Measurements from ENCODE around the gene FAM204A.

FAM204A gene

DNA sequence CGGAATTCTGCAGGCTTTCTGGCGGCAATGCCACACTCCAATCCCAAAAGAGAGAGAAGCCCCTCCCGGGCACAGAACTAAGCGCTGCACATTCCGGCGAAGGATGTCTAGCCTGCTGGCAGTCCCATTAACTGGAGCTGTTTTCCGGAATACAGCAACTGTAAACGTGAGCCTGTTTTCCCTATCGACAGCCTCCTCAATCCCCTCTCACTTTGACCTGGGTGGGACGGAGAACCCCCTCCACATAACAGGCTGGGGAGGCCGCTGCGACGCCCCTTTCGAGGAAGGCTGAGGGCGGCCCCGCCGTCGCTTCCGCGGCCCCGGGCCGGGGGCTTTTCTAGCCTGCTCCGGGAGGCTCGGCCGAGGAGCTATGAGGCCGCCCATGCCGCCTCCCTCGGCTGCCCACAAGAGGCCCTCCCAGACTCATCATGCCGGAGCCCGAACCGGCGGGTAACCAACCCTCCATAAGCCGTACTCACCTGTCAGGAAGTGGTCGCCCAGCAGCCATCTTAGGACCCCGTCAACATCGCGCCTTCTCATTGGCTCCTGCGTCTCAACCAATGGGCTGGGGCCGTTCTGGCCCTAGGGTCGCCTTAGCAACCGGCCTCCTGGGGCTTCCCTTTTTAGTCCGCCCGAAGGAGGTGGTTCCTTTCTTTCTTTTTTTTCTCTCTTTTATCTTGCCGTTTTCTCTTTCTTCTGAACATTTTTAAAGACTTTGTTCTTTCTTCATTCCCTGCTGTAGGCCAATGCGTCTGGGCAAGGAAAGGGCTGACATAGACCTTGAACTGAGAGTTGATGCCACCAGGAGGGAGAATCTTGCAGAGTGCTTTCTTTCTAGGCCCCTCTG is at the start of gene FAM204A:
Gene FAM204A (minus strand): TSS at position 534 of the 847 bp plus-strand sequence. CDS start 5,909 bp downstream, outside the sequence.
- DNase-seq, result peak; percentile 73

DNA sequence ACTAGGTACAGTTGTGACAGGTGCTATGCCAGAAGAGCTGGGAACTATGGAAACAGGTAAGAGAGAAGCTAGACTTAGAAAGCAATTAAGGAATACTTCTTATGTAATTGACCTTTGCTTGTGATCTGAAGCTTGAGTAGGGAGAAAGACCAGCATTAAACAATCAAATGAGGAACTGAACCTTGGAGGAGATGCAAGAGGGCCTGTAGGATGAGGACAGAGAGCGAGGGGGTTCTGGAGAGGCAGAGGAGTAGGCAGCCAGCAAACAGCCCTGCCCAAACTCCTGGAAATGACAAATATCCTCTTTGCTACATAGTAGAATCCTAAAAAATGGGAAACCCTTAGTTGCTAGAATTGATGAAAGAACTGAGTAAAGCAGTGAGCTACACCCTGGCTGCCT is 41.6 kb upstream of the FAM204A start:
- DNase-seq, result no peak

DNA sequence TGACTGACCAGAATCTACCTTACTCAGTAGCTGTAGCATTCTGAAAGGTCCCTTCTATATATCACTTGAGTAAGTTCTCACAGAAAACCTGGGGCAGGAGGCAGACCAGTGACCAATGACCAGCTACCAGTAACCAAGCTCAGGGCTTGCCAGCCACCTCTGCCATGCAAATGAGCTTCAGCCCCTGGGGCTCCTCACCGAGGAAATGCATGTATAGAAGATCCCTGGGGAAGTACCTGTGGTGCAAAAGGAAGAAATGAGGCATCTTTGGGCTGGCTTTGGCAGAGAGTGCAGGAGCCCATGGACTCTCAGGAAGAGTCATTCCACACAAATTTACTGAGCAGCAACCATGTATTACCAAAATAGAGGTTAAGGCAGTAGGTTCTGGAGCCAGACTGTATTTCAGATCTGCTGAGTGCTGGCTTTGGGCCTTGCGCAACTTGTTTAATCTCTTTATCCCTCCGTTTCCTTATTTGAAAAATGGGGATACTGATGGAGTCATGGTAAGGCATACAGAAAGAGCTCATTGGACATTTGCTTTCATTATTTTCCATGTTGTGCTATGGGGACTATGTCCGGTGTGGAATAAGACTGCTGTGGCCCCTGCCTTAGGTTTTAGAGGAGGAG is 41.1 kb upstream of the FAM204A start:
- DNase-seq, result no peak

DNA sequence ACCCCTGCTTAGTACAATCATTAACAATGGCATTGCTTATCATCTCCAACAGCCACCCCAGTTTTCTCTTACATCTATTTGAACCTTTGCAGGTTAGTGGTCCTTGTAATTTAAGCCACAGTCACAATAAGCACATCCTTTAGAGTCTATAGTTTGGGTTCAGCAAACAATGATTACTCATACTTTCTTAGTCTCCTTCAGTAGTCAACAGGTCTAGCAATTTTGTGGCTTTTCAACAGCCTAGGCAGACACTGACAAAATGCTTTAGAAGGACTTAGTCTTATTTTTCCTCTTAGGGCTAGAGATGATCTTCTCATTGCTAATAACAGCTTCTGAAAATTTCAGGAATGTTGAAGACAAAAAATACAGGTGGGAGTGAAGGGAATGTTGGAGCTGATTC is 32.3 kb upstream of the FAM204A start:
- DNase-seq, result no peak

DNA sequence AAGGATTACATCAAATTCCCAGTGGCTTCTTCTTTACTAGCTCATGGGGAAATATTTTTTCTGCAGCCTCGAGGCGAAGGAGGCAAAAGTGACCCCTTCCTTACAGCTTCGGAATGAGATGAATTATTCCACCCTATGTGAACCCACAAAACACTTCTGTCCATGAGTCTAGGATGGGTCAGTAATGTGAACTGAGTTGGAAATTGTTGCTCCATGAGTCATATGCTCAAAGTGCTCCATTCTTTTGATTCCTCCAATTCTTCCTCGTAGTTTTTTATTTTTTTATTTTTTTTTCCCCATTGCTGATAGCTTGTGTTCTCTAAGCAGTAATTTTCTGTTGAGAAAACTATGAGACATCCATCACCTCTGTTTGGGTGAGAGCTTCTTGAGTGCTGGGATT is 31.7 kb upstream of the FAM204A start:
- DNase-seq, result no peak

DNA sequence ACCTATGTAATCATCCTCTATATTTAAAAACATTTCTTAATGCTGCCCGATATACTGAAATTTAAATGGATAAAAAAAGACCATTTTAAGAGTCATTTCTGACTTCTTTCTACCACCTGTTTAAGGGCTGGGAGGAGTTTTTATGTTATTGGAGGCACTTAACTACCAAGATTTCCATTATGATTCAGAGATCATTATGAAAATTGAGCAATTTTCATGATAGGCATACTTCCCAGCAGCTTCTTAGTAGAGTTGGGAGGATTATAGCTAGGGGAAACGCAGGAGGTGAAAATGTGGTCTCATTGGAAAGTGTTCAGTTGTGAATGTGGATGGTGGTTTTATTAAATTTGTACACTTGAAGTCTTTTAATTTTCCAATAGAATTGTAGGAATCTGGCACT is 28.4 kb upstream of the FAM204A start:
- DNase-seq, result no peak

DNA sequence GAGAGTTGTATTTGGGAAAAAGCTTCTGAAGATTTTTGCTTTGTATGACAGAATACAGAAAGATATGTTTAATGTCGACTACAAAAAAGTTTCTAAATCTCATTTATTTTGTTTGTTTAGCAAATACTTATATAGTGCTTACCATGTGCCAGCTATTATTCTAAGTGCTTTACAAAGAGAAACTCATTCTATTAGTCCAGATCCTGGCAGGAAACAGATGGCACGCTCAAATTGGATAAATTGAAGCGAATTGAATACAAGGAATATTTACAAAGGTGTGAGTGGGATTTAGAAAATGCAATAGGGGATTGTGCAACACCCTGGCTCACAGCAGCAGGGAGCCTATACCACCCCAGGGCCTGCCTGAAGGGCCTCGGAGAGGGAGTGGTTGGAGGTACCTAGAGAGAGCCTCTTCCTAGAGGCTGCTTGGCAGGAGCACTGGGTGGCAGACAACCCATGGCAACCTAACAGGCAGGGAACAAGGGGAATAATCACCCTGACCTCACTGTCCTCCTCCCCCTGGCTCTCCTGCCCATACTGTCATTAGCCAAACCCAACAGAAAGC is 27.6 kb upstream of the FAM204A start:
- peak; percentile 85 for DNase-seq

DNA sequence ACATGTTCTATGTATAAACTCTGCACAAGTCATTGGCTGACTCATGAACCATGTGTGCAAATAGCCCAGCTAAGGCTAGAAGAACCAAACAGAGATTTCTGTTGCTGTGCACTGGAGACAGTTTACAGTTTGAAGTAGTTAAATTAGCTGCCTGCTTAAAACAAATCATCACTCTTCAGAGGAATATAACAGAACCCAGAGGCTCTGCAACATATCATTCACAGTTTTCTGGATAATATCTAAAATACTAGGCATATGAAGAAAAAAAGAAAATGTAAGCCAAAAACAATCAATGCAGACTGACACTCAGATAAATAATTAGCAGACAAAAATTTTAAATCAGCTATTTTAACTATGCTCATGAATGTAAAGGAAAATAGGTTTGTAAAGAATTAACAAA is 23.6 kb upstream of the FAM204A start:
- DNase-seq, result no peak

DNA sequence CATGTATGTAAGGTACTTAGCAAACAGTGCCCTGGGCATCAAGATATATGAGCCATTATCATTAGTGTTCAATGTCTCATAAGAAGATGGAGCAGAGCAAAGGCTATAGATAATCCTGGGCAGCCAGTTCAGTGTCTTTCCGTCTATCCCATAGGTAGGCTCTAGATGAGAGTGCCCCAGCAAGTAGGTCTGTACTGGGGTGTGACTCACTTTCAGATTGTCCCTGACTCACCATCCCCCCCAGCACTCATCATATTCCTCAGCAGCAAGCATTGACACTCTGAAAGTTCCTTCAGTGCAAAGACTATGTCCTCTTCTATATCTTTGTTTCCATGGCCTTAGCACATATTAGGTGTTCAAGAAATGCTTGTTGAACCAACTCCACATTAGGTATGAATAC is 20.0 kb upstream of the FAM204A start:
- no peak for DNase-seq

DNA sequence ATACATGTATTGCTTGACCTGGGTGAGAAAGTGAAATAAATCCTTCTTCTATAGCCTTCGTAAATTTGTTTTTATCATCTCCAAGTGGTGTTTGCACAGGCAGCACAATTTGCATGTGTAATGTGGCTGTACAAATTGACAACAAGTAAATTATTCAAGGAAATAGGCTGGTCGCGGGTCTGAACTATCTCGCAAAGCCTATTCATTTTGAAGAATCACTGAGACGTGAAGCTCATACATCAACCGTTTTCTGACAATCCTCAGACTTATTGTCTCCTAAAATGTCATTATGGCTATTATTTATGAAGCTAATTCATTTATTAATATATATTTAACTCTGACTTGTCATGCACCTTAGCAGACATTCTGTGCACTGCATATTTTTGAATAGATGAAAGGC is 16.2 kb upstream of the FAM204A start:
- peak; percentile 51 for DNase-seq

DNA sequence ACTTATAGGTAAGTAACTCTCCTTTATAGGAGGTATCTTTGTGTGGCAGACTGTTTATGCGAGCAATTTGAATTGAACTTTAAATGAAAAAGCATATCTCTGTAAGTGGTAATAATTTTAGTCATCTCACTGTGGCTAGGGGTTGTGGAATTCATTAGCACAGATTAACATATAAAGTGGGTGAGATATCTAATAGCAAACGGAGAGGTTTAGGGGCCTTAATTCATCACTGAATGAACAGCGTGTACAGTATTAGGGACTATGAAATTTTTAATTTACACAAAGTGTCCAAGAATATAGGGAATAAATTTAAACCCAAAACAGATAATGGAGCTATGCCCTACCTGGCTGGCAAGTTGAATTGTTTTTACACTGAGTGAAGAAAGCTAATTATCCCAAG is 15.7 kb upstream of the FAM204A start:
- DNase-seq, result no peak

DNA sequence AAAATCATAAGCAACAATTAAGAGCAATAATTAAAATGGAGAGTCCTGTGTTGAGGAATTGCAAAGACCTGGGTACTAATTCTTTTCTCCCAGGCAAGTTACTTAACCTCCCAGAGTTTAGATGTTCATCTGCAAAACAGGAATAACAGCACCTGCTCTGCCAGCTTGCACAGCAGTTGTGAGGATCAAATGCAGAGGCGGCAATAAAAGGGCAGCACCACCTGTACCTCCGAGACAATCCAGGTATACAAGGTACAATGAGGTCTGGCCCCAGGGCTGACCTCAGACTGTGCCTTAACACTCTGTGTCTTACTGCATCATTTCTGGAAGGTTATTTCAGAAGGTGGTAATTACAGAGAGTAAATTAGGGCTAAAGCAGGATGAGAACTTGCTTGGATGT is 14.5 kb upstream of the FAM204A start:
- DNase-seq, result no peak

DNA sequence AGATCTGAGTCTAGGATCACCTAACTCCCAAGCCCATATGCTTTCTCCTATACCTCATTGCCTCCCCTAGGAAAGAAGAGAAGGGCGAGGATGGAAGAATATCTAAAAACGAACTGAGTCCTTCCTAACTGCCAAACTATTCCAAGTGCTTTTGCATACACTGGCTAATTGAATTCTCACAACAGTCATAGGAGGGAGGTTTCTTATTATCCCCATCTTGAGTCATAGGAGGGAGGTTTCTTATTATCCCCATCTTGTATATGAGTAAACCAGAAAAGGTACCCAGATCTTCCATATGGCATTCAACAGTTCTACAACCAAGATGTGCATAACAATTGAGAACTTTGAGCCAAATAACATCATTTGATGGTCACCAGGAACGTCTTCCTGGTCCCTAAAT is 13.1 kb upstream of the FAM204A start:
- DNase-seq, result no peak

DNA sequence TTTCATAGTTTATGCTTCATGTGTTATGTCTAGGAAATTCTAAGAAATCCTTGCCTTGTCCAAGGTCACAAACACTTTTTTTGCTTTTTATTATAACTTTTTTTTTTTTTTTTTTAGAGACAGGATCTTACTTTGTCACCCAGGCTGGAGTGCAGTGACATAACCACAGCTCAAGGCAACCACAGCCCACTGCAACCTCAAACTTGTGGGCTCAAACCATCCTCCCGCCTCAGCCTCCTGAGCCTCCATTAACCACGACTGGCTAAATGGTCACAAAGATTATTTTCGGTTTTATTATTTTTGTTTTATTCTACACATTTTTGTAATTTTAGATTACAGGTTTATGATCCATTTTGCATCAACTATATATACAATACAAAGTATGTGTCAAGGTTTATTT is 7.1 kb upstream of the FAM204A start:
- DNase-seq, result no peak

DNA sequence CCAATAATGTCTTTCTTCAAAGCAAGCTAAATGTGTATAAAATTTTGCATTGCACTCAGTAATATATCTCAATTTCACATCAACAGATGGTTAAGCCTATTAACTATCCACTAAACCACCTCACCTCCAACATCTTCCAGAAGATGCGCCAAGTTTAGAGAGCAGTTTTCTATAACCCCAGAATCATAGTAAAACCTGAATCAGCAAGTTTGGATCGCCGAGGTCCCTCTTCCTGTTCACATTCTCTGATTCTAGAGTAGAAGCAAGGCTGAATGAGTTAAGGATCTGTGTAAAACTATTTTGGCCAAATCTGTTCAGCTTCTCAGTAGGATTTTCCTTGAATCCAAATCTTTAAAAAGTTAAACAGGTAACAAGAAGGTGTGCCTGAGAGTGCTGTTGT is 1.4 kb upstream of the FAM204A start:
- no peak for DNase-seq

DNA sequence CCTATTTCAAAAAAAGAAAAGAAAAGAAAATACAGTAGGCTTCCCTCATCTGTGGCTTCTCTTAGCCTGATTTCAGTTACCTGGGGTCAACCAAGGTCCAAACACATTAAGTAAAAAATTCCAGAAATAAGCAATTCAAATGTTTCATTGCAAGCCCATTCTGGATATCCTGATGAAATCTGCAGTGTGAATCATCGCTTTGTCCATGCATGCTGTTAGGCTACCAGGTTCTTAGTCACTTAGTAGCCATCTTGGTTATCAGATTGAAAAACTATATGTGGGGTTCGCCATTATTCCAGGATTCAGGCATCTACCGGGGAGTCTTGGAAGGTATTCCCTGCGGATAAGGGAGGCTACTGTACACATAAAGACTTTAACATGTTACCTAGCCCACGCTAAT is 991 bp upstream of the FAM204A start:
- no peak for DNase-seq

DNA sequence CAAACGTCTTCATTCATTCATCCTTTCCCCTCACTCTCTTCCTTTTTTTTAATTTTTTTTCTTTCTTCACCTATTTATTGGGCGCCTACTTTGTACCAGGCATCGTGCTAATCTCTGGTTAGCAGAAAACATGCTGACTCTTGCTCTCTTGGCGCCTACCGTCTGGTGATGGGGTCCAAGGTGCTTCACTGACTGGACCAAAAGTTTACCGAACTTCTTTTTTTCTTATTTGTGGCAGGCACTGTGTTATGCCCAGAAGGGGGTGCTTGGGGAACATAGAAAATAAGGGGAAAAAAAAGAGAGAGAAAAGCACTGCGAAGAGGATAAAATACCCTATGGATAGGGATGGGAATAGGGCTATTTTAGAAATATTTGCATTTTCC is 505 bp upstream of the FAM204A start:
- no peak for DNase-seq

DNA sequence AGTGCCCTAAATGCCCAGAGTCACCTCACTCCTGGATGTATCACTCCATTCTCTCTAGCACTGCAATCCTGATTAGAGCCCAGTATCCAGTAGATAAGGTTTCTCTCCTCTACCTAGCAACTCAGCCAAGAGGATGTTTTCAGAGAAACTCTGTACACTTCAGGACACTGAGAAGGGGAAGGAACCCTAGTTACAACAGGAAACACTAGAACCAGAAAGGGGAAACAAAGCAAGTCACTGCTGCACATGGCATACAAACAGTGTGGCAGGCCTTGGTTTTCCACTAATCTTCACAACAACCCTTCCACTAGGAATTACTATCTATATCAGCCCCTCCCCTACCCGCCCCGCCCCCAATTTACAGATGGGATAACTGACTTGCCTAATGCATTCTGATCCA is 1.6 kb downstream of the FAM204A start:
- DNase-seq, result no peak

DNA sequence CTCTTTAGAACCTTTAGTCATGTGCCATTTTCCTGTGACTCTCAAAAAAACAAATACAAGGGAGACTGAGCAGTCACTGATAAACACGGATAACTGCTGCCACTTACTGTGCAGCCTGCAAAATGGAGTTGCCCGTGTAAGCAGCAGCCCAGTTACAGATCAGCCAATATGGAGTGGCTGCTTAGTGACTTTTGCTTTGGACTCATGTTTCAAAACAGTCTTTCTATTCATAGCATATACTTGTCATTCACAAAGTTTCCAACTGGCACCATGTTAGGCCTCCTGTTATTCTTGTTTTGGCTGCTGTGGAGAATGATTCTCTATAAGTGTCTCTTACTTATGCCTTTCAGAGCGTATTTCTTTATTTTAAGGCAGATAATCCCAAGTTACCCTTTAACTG is 3.0 kb downstream of the FAM204A start:
- DNase-seq, result no peak

DNA sequence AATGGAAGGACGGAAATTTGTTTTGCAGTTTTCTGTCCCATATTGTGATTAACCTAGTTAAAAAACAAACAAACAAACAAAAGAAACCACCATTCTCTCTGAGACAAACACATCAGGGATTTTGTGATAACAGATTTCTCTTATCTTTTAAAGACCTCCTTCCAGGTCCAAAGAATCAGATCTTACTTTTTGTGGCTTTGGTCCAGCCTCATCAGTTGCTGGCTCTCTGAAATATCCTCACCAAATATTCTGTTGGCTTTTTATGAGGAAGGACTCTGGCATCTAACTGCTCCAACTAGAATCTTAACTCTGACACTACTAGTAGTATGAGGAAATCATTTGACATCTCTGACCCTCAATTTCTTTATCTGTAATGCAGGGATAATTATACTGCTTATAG is 4.8 kb downstream of the FAM204A start:
- DNase-seq, result no peak

DNA sequence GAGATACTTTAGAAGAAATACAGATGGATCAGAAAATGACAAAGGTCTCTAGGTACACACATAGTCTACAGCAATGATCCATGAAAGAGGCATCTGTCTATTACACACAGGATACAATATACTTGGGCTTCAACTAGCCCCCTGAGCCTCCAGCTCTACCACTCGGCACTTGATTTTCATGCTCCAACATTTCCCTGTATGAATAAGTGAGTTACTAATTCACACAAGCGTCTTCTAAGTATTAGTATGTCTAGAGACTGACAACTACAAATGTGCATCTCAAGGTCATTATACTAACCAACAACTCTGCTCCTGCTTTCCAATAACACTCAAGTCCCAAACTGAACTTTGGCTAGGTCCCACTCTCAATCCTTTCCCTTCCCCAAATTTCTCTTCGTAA is 8.3 kb downstream of the FAM204A start:
- no peak for DNase-seq

DNA sequence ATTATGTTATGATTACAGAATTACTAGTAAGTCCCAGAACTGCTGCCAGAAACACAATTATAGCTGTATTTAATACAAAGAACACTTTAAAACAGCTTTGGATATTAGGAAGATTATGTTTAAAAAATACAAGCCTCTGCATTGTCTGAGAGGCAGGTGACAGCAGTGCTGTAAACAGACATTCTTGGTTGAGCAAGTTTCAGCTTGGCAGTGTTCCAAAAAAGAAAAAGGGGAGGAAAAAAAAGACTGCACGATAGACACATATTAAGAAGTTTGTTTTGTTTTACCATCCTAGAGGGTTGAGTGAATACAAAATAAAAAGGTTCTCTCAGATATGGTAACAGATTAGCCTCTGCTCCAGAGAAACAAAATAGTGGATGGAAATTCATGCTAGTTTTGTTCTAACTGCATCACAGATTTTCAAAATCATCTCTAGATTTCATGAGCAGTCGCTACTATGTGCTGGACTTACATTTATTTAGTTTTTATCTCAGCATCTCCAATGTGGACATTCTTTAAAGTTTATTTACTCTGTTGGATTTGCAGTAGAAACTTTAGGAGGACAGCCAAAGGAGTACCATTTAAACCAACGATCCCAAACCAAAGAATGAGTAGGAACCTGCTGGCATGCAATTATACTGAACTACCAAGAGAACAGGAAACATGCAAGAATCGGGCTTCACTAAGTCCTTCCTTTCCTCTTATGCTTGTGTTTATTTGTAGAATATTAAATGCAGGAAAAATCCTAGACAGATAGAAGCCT is 9.0 kb downstream of the FAM204A start:
- peak; percentile 58 for DNase-seq

DNA sequence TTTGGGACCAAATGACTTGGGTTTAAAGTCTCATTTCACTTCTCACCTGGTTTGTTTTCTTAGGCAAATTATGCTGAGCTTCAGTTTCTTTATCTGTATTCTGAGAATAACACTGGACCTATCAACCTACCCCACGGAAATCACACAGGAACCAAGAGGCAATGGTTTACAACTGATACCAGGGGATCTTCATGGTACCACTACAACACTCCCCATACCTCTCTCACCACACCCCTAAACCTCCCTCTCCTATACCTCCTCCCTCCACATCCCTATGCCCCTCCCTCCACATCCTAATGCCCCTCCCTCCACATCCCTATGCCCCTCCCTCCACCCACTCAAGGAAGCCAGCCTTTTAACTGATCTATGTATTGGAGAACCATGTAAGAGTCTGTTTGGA is 9.9 kb downstream of the FAM204A start:
- DNase-seq, result no peak

Measured in NCI-H1417 treated with DMSO at 0.1 percent for 48 hours (cell line).